Measurements from ENCODE around the gene BIRC7.

DNA sequence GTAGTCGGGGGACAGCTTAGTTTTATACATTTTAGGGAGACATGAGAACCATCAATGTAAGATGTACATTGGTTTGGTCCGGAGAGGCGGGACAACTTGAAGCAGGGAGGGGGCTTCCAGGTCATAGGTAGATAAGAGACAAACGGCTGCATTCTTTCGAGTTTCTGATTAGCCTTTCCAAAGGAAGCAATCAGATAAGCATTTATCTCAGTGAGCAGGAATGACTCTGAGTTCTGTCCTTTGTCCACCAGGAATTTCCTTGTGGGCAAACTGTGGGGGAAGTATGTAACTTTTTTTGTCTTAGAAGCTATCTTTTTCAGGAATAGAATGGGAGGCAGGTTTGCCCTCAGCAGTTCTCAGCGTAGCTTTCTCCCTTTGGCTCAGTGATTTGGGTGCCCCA is 21.2 kb upstream of the BIRC7 start:
- TF ChIP-seq, protein P1, sequence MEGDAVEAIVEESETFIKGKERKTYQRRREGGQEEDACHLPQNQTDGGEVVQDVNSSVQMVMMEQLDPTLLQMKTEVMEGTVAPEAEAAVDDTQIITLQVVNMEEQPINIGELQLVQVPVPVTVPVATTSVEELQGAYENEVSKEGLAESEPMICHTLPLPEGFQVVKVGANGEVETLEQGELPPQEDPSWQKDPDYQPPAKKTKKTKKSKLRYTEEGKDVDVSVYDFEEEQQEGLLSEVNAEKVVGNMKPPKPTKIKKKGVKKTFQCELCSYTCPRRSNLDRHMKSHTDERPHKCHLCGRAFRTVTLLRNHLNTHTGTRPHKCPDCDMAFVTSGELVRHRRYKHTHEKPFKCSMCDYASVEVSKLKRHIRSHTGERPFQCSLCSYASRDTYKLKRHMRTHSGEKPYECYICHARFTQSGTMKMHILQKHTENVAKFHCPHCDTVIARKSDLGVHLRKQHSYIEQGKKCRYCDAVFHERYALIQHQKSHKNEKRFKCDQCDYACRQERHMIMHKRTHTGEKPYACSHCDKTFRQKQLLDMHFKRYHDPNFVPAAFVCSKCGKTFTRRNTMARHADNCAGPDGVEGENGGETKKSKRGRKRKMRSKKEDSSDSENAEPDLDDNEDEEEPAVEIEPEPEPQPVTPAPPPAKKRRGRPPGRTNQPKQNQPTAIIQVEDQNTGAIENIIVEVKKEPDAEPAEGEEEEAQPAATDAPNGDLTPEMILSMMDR (IDR thresholded peaks at IDR 0.05) = no peak
- no peak for TF ChIP-seq POLR2A (IDR thresholded peaks at IDR 0.05)
